A673 (cell line): Measurements from ENCODE around the gene TOP3B.

Experiments used
- CTCF ChIP-seq: fragments of 300-800, 200-600 bp; sonication (generic); conservative IDR thresholded peaks from 2 replicates; pipeline ENCODE4 v1.5.1; 2017; ENCODE audit warnings: low read depth, mild to moderate bottlenecking, antibody characterized with exemption, low read length, moderate library complexity, mixed read lengths
- EZH2 ChIP-seq: fragments of 200-600 bp; sonication (generic); IDR thresholded peaks from 2 replicates; pipeline ENCODE4 v1.6.1; 2017; ENCODE audit warnings: borderline replicate concordance, low read depth, mild to moderate bottlenecking, mixed read lengths, antibody characterized with exemption, low read length; ENCODE audit not compliant: poor library complexity, severe bottlenecking

DNA sequence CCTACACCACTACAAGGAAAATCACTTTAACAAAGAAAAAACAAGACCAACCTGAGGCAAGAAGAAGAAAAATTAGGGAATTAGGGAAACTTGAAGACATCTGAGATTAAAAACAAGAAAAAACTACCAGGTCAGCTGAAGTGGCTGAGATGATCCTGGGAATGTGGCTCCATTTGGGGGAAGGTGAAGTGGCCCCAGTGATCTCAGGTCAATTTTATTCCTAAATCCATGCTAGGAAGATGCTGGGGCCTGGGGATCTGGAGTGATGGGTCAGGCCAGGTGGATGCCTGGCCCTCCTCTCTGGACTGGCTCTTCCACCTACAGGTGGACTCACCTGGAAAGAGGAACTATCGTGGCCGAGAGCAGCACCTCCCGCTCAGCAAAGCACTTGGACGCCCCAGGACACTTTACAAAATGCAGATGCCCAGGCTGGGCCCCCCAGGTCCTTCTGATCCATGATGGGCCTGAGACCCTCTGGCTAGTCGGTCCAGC lies 6.7 kb downstream of the TOP3B start:
- TF ChIP-seq EZH2, result no peak
- TF ChIP-seq CTCF, result no peak
